ENCODE data around the gene ELOVL6.

DNA sequence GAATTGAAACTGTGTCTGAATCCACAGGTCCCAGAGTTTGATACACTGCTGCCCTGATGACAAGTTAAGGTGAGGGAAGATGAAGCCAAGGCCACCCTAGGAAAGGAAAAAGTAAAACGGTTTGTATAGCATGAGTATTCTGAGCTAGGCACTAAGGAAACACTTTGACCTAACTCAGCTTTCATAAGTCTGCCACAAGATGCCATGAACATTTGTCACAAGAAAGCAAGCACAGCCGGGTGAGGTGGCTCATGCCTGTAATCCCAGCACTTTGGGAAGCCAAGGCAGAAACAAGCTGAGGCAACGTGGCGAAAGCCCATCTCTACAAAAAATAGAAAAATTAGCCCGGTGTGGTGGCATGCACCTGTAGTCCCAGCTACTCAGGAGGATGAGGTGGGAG is 34.2 kb downstream of the ELOVL6 start:
- TF ChIP-seq POLR2A (IDR thresholded peaks at IDR 0.05; ENCODE audit: borderline replicate concordance, extremely low read depth, insufficient read depth, insufficient read length), result no peak
- TF ChIP-seq, protein P1, sequence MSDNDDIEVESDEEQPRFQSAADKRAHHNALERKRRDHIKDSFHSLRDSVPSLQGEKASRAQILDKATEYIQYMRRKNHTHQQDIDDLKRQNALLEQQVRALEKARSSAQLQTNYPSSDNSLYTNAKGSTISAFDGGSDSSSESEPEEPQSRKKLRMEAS (IDR thresholded peaks at IDR 0.05), result no peak
- TF ChIP-seq, protein P2, sequence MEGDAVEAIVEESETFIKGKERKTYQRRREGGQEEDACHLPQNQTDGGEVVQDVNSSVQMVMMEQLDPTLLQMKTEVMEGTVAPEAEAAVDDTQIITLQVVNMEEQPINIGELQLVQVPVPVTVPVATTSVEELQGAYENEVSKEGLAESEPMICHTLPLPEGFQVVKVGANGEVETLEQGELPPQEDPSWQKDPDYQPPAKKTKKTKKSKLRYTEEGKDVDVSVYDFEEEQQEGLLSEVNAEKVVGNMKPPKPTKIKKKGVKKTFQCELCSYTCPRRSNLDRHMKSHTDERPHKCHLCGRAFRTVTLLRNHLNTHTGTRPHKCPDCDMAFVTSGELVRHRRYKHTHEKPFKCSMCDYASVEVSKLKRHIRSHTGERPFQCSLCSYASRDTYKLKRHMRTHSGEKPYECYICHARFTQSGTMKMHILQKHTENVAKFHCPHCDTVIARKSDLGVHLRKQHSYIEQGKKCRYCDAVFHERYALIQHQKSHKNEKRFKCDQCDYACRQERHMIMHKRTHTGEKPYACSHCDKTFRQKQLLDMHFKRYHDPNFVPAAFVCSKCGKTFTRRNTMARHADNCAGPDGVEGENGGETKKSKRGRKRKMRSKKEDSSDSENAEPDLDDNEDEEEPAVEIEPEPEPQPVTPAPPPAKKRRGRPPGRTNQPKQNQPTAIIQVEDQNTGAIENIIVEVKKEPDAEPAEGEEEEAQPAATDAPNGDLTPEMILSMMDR (IDR thresholded peaks at IDR 0.05 in 2 of 3, conservative IDR thresholded peaks at IDR 0.05 in 1 of 3; ENCODE audit: borderline replicate concordance in 1 of 3, insufficient read depth in 1 of 3, low read depth in 2 of 3, low read length in 2 of 3), result no peak
